ENCODE results near the gene ZNF574. TPM values are rescaled to one million over a fixed set of nuclear protein-coding genes. Genes with fewer than 3 reads are reported as not detected.
A peak's percentile ranks its signal among the peaks of the same experiment; 100 is the strongest.

ZNF574 gene
- polyA plus RNA-seq, 1 of the 3 experiments (the other 2 are of a cell fraction) = 8.5 TPM

GRCh38 chr19:42081584-42082203 lies 5.7 kb downstream of the ZNF574 start:
- WGBS (ENCODE audit: low lambda C conversion rate) = 94% methylated on average over 2 of the region's 2 CpGs
- CTCF ChIA-PET = interaction anchor here (0.6 to 1.4 kb wide), 7 partner anchors 13 to 161 kb away, joined by 3 to 6 read pairs (median 3); partner anchors contain the start of gene GSK3A
- POLR2A ChIA-PET = interaction anchor here (1.4 kb wide), 1 partner anchor 12 kb away, joined by 3 read pairs; the partner anchor contains the start of gene GRIK5
- Histone ChIP-seq H3K4me3 (ENCODE audit: low read depth in 2 of 2, low read length in 1 of 2) (no peak overlapping the region), H3K27ac (ENCODE audit: low read depth in 2 of 2, low read length in 1 of 2) (no peak overlapping the region), H3K4me2 (no peak overlapping the region), H3K79me2 (ENCODE audit: insufficient read depth) (peaks cover 67% of the 10 kb centered on the region), H4K20me1 (ENCODE audit: insufficient read depth) (peaks cover 50% of the 10 kb centered on the region), H3K27me3 (ENCODE audit: insufficient read depth) (no peaks in the 10 kb centered on the region), H3K9me2 (no peaks in the 10 kb centered on the region), H3F3A (replicated peaks; ENCODE audit: insufficient read depth) (peaks cover 24% of the 10 kb centered on the region), H2AFZ (ENCODE audit: low read depth) (no peak overlapping the region), H3K36me3 (replicated peaks in 1 of 2; ENCODE audit: control insufficient read depth in 1 of 2, insufficient read depth in 2 of 2, low read length in 1 of 2) (peaks cover 26 to 36% of the 10 kb centered on the region in 2 experiments), H3K4me1 (ENCODE audit: control insufficient read depth in 1 of 2, insufficient read depth in 2 of 2, low read depth in 1 of 2, low read length in 1 of 2) (peaks cover 7 to 11% of the 10 kb centered on the region in 2 experiments; a peak in 2 of 4 replicates), H3K9ac (no peak overlapping the region), H3K9me3 (no peaks in the 10 kb centered on the region)
- peak; percentile 57 for DNase-seq
- TF ChIP-seq CTCF (IDR thresholded peaks at IDR 0.05) (peak; percentile 60), SMC3 (IDR thresholded peaks at IDR 0.05; ENCODE audit: low read depth, low read length) (0 out of 2 replicates have a peak, but pooled peaks have one; percentile 17), POLR2AphosphoS5 (IDR thresholded peaks at IDR 0.05; ENCODE audit: low read depth, low read length) (no peak), JUND (IDR thresholded peaks at IDR 0.05) (no peak), RAD21 (IDR thresholded peaks at IDR 0.05; ENCODE audit: low read length) (peak; percentile 51)

GRCh38 chr19:42083537-42083936 lies 7.6 kb downstream of the ZNF574 start:
- CTCF ChIA-PET = no interaction called here
- 88% methylated on average over 5 of the region's 5 CpGs for WGBS (ENCODE audit: low lambda C conversion rate)
- TF ChIP-seq CHD2 (IDR thresholded peaks at IDR 0.05; ENCODE audit: low read length, partially characterized antibody) (no peak), ZBTB33 (IDR thresholded peaks at IDR 0.05; ENCODE audit: borderline replicate concordance, low read depth) (no peak), REST (IDR thresholded peaks at IDR 0.05; ENCODE audit: low read depth, low read length) (no peak), YY1 (IDR thresholded peaks at IDR 0.05; ENCODE audit: low read depth) (no peak), USF2 (IDR thresholded peaks at IDR 0.05; ENCODE audit: borderline replicate concordance, low read depth, low read length) (no peak), RXRA (IDR thresholded peaks at IDR 0.05; ENCODE audit: borderline replicate concordance, low read depth) (no peak)

More at GRCh38 chr19:42083537-42083936, 7.6 kb downstream of the ZNF574 start:
- Histone ChIP-seq H3K4me1 (ENCODE audit: control insufficient read depth in 1 of 2, insufficient read depth in 2 of 2, low read depth in 1 of 2, low read length in 1 of 2) (peaks cover 0 to 17% of the 10 kb centered on the region in 2 experiments; a peak in 2 of 4 replicates), H3K9me2 (no peaks in the 10 kb centered on the region), H3K27me3 (ENCODE audit: insufficient read depth) (no peaks in the 10 kb centered on the region), H3K4me3 (ENCODE audit: low read depth in 2 of 2, low read length in 1 of 2) (no peak overlapping the region), H3K9ac (no peak overlapping the region), H3K9me3 (no peaks in the 10 kb centered on the region), H4K20me1 (ENCODE audit: insufficient read depth) (peaks cover 32% of the 10 kb centered on the region), H3K79me2 (ENCODE audit: insufficient read depth) (peaks cover 48% of the 10 kb centered on the region; the same call in 1 of the 2 replicates), H2AFZ (ENCODE audit: low read depth) (no peak overlapping the region), H3F3A (replicated peaks; ENCODE audit: insufficient read depth) (peaks cover 30% of the 10 kb centered on the region), H3K4me2 (no peak overlapping the region), H3K27ac (ENCODE audit: low read depth in 2 of 2, low read length in 1 of 2) (no peak overlapping the region), H3K36me3 (replicated peaks in 1 of 2; ENCODE audit: control insufficient read depth in 1 of 2, insufficient read depth in 2 of 2, low read length in 1 of 2) (peaks cover 24 to 35% of the 10 kb centered on the region in 2 experiments)
- POLR2A ChIA-PET = no interaction called here
- no peak for DNase-seq
